ENCODE data around the gene RGS1.

The RGS1 gene

GRCh38 chr1:192576190-192577144 lies 894 bp downstream of the RGS1 start:
- Histone ChIP-seq H3K27ac (ENCODE audit: extremely low read depth, low read depth, low read length) (no peak overlapping the region), H3K9me3 (ENCODE audit: control insufficient read depth, insufficient read depth, low read depth, low read length) (no peaks in the 10 kb centered on the region), H3K4me3 (ENCODE audit: low read depth, low read length) (no peak overlapping the region), H3K4me1 (ENCODE audit: control insufficient read depth, insufficient read depth, low read length) (no peaks in the 10 kb centered on the region), H3K36me3 (ENCODE audit: control insufficient read depth in 2 of 2, insufficient read depth in 1 of 2, low read length in 2 of 2) (no peaks in the 10 kb centered on the region)
- TF ChIP-seq ZBTB20 (tag by site-specific recombination; IDR thresholded peaks at IDR 0.05) (no peak), KLF1 (tag by site-specific recombination; IDR thresholded peaks at IDR 0.05) (no peak), ZBTB11 (tag by site-specific recombination; conservative IDR thresholded peaks at IDR 0.05; ENCODE audit: low read depth) (no peak), ZNF23 (tag by site-specific recombination; IDR thresholded peaks at IDR 0.05; ENCODE audit: borderline replicate concordance) (no peak), ZNF629 (tag by site-specific recombination; IDR thresholded peaks at IDR 0.05) (no peak), ATF2 (tag by site-specific recombination; IDR thresholded peaks at IDR 0.05; ENCODE audit: low read depth) (no peak)
- TF ChIP-seq, protein P1, sequence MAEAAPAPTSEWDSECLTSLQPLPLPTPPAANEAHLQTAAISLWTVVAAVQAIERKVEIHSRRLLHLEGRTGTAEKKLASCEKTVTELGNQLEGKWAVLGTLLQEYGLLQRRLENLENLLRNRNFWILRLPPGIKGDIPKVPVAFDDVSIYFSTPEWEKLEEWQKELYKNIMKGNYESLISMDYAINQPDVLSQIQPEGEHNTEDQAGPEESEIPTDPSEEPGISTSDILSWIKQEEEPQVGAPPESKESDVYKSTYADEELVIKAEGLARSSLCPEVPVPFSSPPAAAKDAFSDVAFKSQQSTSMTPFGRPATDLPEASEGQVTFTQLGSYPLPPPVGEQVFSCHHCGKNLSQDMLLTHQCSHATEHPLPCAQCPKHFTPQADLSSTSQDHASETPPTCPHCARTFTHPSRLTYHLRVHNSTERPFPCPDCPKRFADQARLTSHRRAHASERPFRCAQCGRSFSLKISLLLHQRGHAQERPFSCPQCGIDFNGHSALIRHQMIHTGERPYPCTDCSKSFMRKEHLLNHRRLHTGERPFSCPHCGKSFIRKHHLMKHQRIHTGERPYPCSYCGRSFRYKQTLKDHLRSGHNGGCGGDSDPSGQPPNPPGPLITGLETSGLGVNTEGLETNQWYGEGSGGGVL (tag by site-specific recombination; IDR thresholded peaks at IDR 0.05), result no peak
- ChIA-PET CTCF (no interaction called here), POLR2A (no interaction called here)

DNA sequence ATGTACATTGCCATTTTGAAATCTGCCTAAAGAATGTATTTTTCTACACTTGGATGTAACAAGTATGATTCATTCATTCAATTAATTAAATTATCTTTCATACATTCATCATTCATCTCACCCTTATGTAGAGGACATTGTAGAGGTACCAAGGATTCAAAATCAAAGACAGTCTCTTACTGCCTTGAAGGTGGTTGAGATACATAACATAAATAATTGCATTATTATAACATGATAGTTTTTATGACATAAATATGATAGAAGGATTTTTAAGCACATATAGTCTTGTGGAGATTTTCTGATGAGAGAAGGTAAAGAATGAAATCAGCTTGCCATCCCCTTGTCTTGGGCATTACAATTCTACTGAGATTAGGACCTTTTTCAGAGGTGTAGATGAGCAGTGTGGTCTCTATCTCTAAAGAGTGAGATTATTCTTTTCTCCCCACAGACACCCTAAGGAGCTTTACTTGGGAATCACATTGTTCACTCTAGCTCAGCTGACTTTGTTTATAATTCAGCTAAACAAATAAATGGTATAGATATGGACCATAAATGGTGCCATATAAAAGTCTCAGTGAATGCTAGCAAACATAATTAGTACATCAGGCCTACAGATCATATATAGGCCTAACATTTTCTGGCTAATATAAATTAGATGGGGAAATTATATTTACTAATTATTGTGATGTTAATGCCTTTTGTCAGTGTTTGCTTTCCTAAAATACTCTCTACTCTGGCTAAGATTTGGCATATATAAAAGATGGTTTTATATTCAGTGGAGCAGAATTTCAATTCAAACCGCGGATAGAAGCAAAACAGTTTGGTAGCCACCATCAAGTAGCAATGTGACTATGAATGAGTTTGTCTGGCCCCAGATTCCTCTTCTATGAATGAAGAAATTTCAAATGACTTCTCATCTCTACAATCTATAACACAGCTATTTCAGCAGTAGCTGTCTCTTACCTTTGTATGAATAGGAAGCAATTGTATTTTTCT lies 1.9 kb downstream of the RGS1 start:
- CTCF ChIA-PET, result interaction anchor here (2.2 kb wide), 1 partner anchor 100 kb away, joined by 7 read pairs; no protein-coding TSS in a partner anchor
- TF ChIP-seq ZNF501 (tag by site-specific recombination; IDR thresholded peaks at IDR 0.05) (no peak), SP2 (tag by site-specific recombination; IDR thresholded peaks at IDR 0.05) (no peak), ZNF274 (IDR thresholded peaks at IDR 0.05; ENCODE audit: low read length) (no peak), ZNF274 (tag by site-specific recombination; IDR thresholded peaks at IDR 0.05; ENCODE audit: borderline replicate concordance) (no peak), ZNF701 (tag by site-specific recombination; IDR thresholded peaks at IDR 0.05) (no peak), ZNF530 (tag by site-specific recombination; IDR thresholded peaks at IDR 0.05; ENCODE audit: low read depth) (no peak), GLI2 (tag by site-specific recombination; IDR thresholded peaks at IDR 0.05; ENCODE audit: borderline replicate concordance, low read depth) (no peak), GLIS2 (tag by site-specific recombination; IDR thresholded peaks at IDR 0.05) (no peak), KLF9 (tag by site-specific recombination; IDR thresholded peaks at IDR 0.05; ENCODE audit: low read depth) (no peak), ZXDB (tag by site-specific recombination; IDR thresholded peaks at IDR 0.05) (no peak), MYNN (tag by site-specific recombination; IDR thresholded peaks at IDR 0.05; ENCODE audit: borderline replicate concordance) (no peak)
- TF ChIP-seq, protein P2, sequence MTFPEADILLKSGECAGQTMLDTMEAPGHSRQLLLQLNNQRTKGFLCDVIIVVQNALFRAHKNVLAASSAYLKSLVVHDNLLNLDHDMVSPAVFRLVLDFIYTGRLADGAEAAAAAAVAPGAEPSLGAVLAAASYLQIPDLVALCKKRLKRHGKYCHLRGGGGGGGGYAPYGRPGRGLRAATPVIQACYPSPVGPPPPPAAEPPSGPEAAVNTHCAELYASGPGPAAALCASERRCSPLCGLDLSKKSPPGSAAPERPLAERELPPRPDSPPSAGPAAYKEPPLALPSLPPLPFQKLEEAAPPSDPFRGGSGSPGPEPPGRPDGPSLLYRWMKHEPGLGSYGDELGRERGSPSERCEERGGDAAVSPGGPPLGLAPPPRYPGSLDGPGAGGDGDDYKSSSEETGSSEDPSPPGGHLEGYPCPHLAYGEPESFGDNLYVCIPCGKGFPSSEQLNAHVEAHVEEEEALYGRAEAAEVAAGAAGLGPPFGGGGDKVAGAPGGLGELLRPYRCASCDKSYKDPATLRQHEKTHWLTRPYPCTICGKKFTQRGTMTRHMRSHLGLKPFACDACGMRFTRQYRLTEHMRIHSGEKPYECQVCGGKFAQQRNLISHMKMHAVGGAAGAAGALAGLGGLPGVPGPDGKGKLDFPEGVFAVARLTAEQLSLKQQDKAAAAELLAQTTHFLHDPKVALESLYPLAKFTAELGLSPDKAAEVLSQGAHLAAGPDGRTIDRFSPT (tag by site-specific recombination; IDR thresholded peaks at IDR 0.05), result no peak
- TF ChIP-seq, protein P3, sequence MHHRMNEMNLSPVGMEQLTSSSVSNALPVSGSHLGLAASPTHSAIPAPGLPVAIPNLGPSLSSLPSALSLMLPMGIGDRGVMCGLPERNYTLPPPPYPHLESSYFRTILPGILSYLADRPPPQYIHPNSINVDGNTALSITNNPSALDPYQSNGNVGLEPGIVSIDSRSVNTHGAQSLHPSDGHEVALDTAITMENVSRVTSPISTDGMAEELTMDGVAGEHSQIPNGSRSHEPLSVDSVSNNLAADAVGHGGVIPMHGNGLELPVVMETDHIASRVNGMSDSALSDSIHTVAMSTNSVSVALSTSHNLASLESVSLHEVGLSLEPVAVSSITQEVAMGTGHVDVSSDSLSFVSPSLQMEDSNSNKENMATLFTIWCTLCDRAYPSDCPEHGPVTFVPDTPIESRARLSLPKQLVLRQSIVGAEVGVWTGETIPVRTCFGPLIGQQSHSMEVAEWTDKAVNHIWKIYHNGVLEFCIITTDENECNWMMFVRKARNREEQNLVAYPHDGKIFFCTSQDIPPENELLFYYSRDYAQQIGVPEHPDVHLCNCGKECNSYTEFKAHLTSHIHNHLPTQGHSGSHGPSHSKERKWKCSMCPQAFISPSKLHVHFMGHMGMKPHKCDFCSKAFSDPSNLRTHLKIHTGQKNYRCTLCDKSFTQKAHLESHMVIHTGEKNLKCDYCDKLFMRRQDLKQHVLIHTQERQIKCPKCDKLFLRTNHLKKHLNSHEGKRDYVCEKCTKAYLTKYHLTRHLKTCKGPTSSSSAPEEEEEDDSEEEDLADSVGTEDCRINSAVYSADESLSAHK (tag by site-specific recombination; IDR thresholded peaks at IDR 0.05), result no peak

More for the DNA sequence above, 1.9 kb downstream of the RGS1 start:
- Histone ChIP-seq H3K27ac (ENCODE audit: extremely low read depth, low read depth, low read length) (no peak overlapping the region), H3K36me3 (ENCODE audit: control insufficient read depth in 2 of 2, insufficient read depth in 1 of 2, low read length in 2 of 2) (no peaks in the 10 kb centered on the region), H3K4me1 (ENCODE audit: control insufficient read depth, insufficient read depth, low read length) (no peaks in the 10 kb centered on the region), H3K9me3 (ENCODE audit: control insufficient read depth, insufficient read depth, low read depth, low read length) (no peaks in the 10 kb centered on the region), H3K4me3 (ENCODE audit: low read depth, low read length) (no peak overlapping the region)
- POLR2A ChIA-PET, result no interaction called here

Measured in HEK293 (cell line).